Measurements from ENCODE around the gene MGST2.
"Not testable (repeated sequence)": the region's sequence is repeated elsewhere in the genome, so short reads cannot be mapped to it uniquely, and the experiment has no call there.

The MGST2 gene

DNA sequence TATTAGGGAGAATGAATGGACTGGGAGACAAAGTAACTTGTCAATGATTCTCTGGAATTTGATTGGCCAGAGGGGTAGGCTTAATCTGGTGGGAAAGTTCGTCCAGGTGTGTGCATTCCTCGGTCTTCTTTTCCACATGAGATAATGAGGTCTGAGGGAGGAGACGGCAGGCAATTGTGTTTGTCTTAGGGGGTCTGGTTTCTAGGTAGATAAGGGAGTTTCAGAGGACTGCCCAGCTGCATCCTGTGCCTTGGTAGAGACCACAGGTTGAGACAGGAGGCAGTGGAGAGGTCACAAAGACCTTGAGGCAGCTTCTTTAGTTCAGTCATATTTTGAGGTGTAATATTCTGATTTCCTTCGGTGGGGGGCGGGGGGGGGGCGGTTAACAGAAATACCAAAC, 4.3 kb downstream of the MGST2 start:
- DNase-seq (ENCODE audit: low read depth in 2 of 2), result no peak

DNA sequence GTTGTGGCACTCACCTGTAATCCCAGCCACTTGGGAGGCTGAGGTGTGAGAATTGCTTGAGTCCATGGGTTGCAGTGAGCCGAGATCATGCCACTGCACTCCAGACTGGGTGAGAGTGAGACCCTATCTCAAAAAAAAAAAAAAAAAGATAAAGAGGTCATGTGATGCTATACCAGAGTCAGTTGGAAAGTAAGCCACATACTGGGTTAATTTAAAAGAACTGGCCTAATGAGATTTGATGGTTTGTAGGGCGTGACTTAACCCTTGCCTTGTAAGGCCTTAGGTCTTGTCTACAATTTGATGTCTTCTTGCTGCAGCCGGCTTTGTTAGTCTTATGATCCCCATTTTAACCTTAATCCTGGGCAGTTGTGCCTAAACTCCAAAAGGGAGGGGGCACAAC, 5.2 kb downstream of the MGST2 start:
- DNase-seq (ENCODE audit: low read depth in 2 of 2), result no peak

GRCh38 chr4:139672215-139672614, 6.6 kb downstream of the MGST2 start:
- no peak for DNase-seq (ENCODE audit: low read depth in 2 of 2)

GRCh38 chr4:139672732-139673131, 7.1 kb downstream of the MGST2 start:
- DNase-seq (ENCODE audit: low read depth in 2 of 2), result no peak

DNA sequence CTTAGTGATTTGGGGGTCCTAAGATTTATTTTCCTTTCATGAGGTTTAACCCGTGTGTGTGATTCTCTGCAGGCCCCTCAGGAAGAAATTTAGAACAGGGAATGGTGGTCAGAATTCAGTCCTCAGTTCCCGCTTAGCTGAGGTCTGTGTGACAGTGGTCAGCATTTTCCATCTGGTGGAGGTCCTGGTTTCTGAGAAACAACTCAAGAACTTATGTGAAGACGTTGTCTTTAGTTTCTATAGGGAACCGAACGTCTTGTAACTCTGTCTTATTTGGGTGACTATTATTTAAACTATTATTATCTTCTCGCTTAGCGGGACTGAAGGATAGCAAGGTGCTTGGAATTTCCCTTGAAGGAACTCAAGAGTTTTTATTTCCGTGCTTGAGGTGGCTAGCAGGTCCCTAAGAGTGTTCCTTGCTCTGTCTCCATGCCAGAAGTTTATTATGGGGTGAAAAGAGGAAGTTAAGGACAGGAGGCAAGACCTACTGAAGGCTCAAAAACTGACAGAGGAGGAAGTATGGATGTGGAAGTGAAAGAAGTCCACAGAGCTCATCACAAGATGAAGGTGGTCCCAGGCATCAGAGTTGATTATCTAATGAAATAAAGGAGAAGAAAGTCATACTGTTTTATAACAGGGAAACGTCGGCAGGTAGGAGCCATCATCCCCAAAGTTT, 9.4 kb downstream of the MGST2 start:
- no peak for DNase-seq (ENCODE audit: low read depth in 2 of 2)

- DNase-seq (ENCODE audit: low read depth in 2 of 2), result no peak
These were observed 10.0 kb downstream of the MGST2 start for GRCh38 chr4:139675651-139676050.

GRCh38 chr4:139676365-139676764, 10.7 kb downstream of the MGST2 start:
- DNase-seq (ENCODE audit: low read depth in 2 of 2), result no peak

DNA sequence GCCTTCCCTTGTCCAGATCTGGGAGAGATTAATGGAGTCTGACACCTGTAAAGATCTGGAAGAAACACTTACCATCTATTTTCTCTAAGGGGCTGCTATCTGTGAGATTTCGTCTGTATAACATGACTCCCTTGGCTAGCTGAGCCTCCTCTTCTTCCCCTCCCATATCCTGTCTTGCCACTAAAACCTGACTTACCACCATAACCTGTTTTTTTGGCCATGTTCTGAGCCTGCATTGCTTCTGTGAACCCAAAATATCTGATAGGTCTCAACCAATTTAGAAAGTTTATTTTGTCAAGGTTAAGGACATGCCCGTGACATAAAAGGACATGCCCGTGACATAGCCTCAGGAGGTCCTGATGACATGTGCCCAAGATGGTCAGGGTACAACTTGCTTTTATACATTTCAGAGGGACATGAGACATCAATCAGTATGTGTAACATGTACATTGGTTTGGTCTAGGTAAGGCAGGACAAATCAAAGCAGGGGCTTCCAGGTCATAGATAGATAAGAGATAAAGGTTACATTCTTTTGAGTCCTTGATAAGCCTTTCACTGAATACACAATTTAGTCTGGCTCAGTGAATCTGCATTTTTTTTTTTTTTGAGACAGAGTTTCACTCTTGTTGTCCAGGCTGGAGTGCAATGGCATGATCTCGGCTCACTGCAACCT, 11.4 kb downstream of the MGST2 start:
- no peak for DNase-seq (ENCODE audit: low read depth in 2 of 2)

GRCh38 chr4:139682309-139682708, 16.7 kb downstream of the MGST2 start:
- no peak for DNase-seq (ENCODE audit: low read depth in 2 of 2)

- no peak for DNase-seq (ENCODE audit: low read depth in 2 of 2)
These were observed 17.1 kb downstream of the MGST2 start for GRCh38 chr4:139682741-139683151.

DNA sequence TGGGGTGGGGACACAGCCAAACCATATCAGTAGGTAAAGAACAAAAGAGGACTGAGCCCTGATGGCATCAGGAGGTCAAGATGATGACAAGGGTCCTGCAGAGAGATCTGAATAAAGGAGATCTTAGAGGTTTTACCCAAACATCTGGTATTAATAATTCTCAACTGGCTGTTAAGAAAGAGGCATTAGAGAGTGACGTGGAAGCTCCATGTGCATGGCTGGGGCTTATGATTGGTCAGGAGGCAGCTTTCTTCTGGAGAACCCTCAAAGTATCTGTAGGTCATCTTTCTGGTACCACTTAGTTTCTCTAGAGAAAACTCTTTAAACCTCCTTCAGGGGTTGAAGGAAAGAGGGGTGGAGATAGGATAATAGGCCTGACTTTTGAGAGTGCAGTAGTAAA, 18.7 kb downstream of the MGST2 start:
- DNase-seq (ENCODE audit: low read depth in 2 of 2), result no peak

- DNase-seq (ENCODE audit: low read depth in 2 of 2), result no peak
These were observed 19.6 kb downstream of the MGST2 start for GRCh38 chr4:139685180-139685579.

DNA sequence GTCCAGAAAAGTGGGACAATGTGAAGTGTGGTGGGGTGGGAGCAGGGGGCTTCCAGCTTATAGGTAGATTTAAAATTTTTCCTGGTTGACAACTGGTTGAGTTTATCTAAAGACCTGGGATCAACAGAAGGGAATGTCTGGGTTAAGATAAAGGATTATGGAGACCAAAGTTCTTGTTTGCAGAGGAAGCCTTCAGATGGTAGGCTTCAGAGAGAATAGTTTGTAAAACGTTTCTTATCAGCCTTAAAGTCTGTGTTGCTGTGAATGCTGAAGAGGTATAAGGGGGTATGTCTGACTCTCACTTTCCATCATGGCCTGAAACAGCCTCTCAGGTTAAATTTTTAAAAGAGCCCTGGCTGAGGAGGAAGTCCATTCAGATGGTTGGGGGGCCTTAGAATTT, 20.5 kb downstream of the MGST2 start:
- DNase-seq (ENCODE audit: low read depth in 2 of 2), result no peak

DNA sequence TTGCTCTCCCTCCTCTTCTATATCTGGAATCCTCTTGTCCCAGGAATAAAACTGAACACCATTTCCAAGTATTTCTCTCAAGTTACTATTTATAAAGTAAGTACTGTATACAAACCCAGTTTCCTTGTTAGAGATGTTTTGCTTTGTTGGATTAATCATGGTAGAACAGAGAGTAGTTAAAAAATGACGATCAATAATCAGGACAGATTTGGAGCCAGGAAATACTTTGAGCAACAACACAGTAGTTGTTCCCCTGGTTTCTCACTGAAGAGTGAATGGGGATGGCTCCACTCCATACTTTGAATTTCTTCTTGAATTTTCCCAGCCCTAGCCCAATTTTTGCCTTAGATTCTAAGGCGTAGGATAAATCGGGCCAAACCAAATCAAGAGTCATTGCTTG, 21.4 kb downstream of the MGST2 start:
- no peak for DNase-seq (ENCODE audit: low read depth in 2 of 2)

GRCh38 chr4:139689093-139689722, 23.6 kb downstream of the MGST2 start:
- DNase-seq (ENCODE audit: low read depth in 2 of 2), result no peak

- no peak for DNase-seq (ENCODE audit: low read depth in 2 of 2)
These were observed 24.8 kb downstream of the MGST2 start for GRCh38 chr4:139690419-139690818.

- DNase-seq (ENCODE audit: low read depth in 2 of 2), result no peak
These were observed 26.8 kb downstream of the MGST2 start for GRCh38 chr4:139692309-139693012.

DNA sequence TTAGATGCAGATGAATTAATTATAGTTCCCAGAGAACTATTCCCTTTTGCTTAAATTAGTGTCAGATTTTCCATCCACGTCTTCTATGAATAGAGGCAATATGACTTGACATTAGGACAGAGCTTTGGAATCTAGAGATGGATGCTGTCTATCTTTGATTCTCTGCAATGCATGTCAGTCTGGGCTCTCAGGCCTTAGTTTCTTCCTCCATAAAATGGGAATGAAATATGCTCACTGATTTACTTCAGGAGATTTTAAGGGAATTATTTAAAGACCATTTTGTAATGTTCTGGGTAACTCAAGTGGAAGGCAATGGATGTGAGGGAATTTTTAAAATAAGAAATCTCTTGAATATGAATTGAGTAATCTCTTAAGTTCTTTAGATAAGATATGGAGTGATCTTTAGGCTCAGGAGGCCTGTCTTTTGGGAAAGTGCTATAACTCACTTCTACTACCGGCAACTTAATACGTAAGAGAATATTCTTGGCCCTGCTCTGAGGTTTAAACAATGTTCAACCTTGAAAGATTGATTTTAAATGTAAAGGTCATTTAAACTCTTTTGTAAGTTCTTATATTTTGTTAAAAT, 29.0 kb downstream of the MGST2 start:
- DNase-seq (ENCODE audit: low read depth in 2 of 2), result no peak

DNA sequence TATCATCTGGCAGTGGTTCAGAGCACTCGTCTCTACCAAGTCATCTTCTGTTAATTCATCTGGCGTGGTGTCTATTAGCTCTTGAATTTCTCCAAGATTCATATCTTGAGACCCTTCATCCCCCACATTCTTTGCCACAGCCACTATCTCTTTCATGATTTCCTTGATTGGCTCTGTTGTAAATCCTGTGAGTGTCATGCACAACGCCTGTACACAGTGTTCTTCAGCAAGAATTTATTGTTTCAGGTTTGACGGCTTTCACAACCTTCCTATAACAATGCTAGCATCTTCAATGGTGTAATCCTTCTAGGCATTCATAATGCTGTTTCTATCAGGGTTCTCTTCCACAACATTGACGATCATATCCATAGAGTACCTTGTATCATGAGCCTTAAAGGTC, 30.9 kb downstream of the MGST2 start:
- no peak for DNase-seq (ENCODE audit: low read depth in 2 of 2)

DNA sequence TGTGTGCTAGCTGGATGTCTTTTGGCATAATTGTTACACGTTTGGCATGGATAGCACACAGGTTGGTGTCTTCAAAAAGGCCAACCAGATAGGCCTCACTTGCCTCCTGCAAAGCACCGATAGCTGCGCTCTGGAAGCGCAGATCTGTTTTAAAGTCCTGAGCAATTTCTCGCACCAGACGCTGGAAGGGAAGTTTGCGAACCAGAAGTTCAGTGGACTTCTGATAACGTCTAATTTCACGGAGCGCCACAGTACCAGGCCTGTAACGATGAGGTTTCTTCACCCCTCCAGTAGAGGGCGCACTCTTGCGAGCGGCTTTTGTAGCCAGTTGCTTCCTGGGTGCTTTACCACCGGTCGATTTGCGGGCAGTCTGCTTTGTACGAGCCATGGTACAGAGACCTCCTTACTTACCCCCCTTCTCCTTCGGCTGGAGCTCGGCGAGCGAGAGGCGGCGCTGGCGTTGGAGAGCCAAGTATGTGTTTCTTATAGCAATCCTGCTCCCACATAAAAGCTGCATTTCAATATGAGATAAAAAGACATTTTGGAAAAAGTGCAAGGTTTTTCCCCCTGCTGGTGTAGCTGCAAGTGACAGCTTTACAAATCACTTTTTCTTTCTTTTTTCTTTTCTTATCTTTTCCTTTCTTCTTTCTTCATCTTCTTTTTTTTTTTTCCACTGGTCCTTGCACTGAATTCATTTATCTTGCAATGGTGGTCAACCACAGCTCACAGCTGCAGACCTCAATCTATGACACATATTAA, 32.7 kb downstream of the MGST2 start:
- not testable (repeated sequence) for DNase-seq (ENCODE audit: low read depth in 2 of 2)

GRCh38 chr4:139700568-139700967, 34.9 kb downstream of the MGST2 start:
- no peak for DNase-seq (ENCODE audit: low read depth in 2 of 2)

Measured in stimulated activated CD8-positive, alpha-beta memory T cell treated with anti-CD3 and anti-CD28 coated beads, Interleukin-2, amount 100 ng/mL, for 1 hour (primary cell).